GM12891 (cell line): Measurements from ENCODE around the gene DLX3.
A peak's percentile ranks its signal among the peaks of the same experiment; 100 is the strongest.

Experiments used
- DNase-seq: peaks from one replicate; pipeline ENCODE4 v3.0.0; 2011; ENCODE audit warnings: low spot score; ENCODE audit not compliant: insufficient read length
- FAIRE-seq: peaks from 2 replicates; lab custom pipeline; 2011; peaks lifted over from hg19 to GRCh38; lab: Jason Lieb, UNC
- PAX5 ChIP-seq: IDR thresholded peaks from 2 replicates; pipeline ENCODE4 v1.6.1; 2011; ENCODE audit warnings: low read length, moderate library complexity, mild to moderate bottlenecking; ENCODE audit not compliant: insufficient read depth, severe bottlenecking
- POLR2A ChIP-seq: IDR thresholded peaks from 2 replicates; pipeline ENCODE4 v1.6.1; 2011; ENCODE audit warnings: low read depth, low read length, control low read depth
- POLR2AphosphoS5 ChIP-seq: IDR thresholded peaks from 2 replicates; pipeline ENCODE4 v1.6.1; 2011; ENCODE audit warnings: low read depth, low read length, control low read depth
- POU2F2 ChIP-seq: IDR thresholded peaks from 2 replicates; pipeline ENCODE4 v1.6.1; 2011; ENCODE audit warnings: low read depth, mild to moderate bottlenecking, control low read depth, low read length, moderate library complexity
- SPI1 ChIP-seq: IDR thresholded peaks from 2 replicates; pipeline ENCODE4 v1.6.1; 2011; ENCODE audit warnings: low read depth, low read length, control low read depth
- TAF1 ChIP-seq: IDR thresholded peaks from 2 replicates; pipeline ENCODE4 v1.6.1; 2011; ENCODE audit warnings: low read depth, low read length, control low read depth

DLX3 gene

DNA sequence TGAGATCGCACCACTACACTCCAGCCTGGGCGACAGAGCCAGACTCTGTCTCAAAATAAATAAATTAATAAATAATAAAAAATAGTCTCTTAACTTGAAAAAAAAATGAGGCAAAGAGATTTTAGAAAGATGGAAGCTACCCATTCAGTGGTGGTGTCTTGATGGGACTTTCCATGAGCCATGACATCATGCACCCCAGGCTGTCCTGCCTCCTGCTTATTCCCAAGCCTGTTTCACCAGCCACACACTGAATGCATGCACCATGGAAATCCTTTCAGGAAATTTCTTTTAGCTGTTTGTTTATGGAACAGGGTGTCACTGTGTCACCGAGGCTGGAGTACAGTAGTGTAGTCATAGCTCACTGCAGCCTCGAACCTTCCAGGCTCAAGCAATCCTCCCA lies 8.9 kb upstream of the DLX3 start:
- TF ChIP-seq POU2F2 = no peak
- no peak for TF ChIP-seq TAF1
- TF ChIP-seq SPI1 = no peak
- no peak for TF ChIP-seq PAX5
- TF ChIP-seq POLR2A = no peak
- TF ChIP-seq POLR2AphosphoS5 = no peak

DNA sequence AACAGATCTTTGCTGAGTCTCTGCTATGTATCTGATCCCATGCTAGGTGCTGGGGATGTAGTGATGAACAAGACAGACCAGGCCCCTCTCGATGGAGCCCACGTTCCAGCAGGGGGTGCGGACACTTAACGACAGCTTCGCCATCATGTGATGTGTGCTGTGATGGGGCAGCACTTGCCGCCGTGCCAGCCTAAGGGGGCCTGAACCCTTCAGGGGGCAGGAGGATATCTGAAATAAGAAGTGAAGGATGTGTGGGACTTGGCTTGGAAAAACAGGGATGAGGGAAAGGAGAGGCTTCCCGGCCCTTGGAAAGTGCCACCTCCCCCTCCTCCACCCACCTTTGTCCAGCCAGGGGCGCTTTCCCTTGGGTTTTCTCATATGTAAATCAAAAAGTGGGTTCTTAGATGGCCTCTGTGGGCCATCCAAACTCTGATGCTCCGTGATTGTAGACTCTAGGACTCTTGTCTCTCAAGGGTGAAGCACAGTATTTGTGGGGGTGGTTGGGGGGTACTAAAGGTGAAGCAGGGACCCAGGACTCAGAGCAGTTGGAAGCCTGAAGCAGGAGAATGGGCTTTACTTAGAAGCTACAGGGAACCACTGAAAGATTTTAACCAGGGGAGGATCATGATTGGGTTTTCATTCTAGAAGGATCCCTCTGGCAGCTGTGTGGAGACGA lies 4.0 kb upstream of the DLX3 start:
- DNase-seq = no peak
- no peak for FAIRE-seq
- no peak for TF ChIP-seq SPI1

More for the DNA sequence above, 8.9 kb upstream of the DLX3 start:
- no peak for DNase-seq
- no peak for FAIRE-seq

DNA sequence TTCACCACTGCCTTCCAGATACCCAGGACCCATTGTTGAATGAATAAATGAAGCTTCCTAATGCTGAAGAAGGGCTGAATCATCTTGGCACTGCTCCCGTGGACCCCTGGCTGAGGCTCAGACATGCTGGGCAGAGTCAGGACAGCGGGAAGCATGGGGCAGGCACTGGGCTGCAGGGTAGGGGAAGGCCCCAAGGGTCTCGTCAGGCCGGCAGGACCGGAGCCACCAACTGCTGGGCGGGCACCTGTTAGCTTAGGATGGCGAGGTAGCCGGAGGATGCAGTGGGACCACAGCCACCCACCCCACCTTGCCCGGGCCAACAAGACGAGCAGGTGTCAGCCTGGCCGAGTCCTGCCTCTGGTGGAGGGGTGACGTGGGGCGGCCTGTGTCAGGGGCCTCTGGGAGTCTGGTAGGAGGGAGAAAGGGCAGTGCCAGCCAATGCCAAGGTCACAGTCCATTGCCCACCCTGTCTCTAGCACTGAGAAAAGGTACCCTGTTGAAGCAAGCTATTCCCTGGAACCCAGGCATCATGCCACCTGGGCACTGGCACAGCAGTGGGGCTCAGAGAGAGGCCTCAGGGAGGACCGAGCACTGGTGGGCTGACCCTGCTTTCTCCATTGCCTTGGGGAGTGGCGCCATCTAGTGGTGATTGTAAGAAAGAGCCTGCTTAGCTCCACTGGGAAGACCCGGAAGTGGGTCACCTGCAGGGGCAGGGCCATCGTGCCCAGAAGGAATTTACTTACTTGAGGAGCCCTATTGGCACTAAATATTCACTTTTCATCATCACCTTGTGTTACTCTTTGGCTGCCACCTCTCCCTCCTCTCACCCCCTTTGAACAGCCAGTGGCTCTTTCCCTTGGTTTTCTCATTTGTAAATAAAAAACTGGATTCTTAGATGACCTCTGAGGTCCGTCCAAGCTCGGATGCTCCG lies 3.0 kb upstream of the DLX3 start:
- TF ChIP-seq POLR2A (no peak), POLR2AphosphoS5 (no peak), SPI1 (no peak), POU2F2 (no peak), PAX5 (no peak), TAF1 (no peak)
- FAIRE-seq (peak; percentile 93), DNase-seq (peak; percentile 80)

DNA sequence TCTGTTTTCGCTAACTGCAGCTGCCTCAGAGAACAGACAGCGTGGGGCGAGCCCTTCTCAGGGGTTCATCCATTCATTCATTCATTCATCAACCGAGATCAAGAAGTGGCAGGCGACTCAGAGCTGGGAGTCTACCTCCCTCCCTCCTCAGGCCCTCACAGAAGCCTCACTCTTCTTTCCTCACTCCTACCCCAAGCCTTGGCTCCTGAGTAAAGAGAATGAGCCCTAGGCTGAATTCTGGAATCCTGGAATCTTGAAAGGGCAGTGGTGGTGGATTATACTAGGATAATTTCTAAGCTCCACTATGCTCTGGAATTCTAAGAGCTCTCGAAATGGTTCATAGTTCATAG lies 2.3 kb upstream of the DLX3 start:
- no peak for FAIRE-seq
- no peak for TF ChIP-seq SPI1
- TF ChIP-seq POLR2A = no peak
- no peak for DNase-seq

DNA sequence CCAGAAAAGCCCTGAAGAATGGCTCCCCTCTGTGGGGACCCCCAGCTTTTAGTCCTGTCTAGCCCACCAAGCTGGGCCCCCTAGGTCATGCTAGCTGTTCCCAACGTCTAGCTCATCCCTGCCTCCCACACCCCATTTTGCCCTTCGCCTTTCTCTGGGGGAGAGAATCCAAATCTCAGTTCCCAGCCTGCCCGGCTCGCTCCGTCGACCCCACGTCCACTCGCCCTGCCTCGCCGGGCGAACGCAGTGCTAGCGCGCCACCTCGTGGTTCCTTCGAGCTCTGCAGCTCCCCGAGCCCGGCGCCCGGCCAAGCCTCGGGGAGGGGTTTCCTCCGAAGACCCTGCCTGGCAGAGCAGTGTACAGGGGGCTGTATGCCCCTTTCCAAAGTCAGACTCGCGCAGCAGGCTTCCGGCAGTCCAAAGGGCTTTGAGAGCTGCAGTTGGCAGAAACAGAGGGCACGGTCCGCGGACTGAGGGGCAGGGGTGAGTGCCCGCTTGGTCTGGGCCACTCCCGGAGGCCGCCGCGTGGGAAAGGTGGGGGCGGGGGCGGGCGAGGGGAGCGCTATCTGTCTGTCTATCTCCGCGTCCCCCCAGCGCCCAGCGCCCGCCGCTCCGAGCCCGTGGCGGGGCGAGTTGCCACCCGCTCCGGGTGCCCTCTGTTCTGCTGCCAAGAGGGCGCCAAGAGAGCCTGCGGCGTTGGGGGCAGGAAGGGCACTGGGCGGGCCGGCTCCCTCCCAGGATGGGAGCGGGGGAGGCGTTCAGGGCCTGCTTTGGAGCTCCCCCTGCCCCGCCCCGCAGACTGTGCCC lies 1.7 kb upstream of the DLX3 start:
- peak; percentile 80 for FAIRE-seq

DNA sequence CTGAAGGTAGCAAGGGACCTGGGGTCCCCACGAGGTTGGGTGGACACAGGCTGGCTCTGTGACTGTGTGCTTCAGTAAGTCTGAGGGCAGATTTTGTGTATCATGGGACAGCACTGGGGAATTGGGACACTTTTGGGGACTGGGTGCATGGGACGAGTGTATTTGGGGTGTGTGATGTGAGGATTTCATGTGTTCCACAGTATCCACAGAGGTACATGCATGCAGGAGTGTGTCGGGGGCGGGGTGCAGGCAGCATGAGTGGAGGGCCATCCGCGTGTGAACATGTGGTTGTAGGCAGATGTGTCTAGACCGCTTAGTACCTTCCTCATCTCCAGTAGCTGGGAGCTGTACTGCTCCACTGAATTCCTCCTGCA lies 1.1 kb upstream of the DLX3 start:
- FAIRE-seq = no peak

More for the DNA sequence above, 1.7 kb upstream of the DLX3 start:
- TF ChIP-seq PAX5 (no peak), POU2F2 (no peak), POLR2A (no peak)
- peak; percentile 66 for DNase-seq

DNA sequence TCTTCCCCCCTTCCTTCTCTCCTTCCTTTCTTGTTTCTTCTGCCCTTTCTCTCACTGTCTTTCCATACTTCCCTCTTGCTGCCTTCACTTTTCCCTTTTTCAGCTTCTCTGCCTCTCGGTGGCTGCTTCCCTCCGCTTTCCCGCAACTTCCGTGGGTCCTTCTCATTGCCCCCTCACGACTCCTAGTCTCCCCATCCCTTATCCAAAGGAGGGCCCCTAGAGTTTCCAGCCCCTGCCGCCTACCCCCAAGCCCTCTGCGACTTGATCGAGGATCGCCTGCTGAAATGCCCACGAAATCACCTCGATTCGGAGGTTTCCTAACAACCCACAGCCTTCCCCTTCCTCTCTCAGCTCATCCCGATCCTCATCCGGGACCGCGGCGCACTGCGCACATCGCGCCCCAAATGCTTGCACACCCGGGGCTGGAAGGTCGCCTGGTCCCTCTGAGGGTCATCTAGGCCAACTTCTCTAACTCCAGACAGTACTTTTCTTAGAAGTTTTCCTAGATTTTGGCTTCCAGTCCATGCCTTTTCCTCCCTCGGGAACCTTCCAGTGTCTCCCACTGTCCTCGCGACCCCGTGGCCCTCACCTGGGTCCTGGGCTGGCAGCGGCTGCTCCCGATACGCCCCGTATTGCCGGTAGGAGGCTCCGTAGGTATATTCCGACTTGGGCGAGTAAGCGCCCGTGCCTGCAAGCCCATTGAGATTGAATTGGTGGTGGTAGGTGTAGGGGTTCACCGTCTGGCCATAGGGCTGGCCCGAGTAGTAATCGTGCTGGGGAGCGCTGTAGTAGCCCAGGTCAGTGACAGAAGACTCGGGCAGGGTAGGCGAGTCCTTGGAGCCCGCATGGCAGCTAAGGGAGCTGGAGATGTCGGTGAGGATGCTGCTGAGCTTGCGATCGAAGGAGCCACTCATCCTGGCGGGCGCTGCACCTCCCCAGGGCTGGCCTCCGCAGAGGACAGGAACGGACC lies 654 bp downstream of the DLX3 start:
- DNase-seq (no peak), FAIRE-seq (no peak)
- no peak for TF ChIP-seq POLR2A
- TF ChIP-seq SPI1 = no peak
- TF ChIP-seq POLR2AphosphoS5 = no peak
- no peak for TF ChIP-seq TAF1
- no peak for TF ChIP-seq POU2F2
- TF ChIP-seq PAX5 = no peak

More for the DNA sequence above, 1.1 kb upstream of the DLX3 start:
- TF ChIP-seq POLR2A = no peak
- no peak for TF ChIP-seq POU2F2
- no peak for TF ChIP-seq SPI1
- TF ChIP-seq TAF1 = no peak
- no peak for TF ChIP-seq PAX5
- TF ChIP-seq POLR2AphosphoS5 = no peak
- DNase-seq = no peak

GRCh38 chr17:49993423-49994060 lies 1.5 kb downstream of the DLX3 start:
- TF ChIP-seq TAF1 (no peak), PAX5 (no peak), POU2F2 (no peak), POLR2AphosphoS5 (no peak), POLR2A (no peak), SPI1 (no peak)
- FAIRE-seq (no peak), DNase-seq (no peak)
